Activated CD8-positive, alpha-beta memory T cell treated with anti-CD3 and anti-CD28 coated beads for 4 hours (primary cell): Measurements from ENCODE around the gene B3GAT1.
"Not testable (repeated sequence)": the region's sequence is repeated elsewhere in the genome, so short reads cannot be mapped to it uniquely, and the experiment has no call there.

ENCODE experiments used
- DNase-seq, 2 donors: peaks; one replicate each; pipeline ENCODE4 v3.0.0-alpha.2; 2020; ENCODE audit warnings: low read depth in 2 of 2

The B3GAT1 gene

GRCh38 chr11:134356656-134357544 lies 55.1 kb downstream of the B3GAT1 start:
- no peak for DNase-seq

- DNase-seq: no peak
These were observed 56.4 kb downstream of the B3GAT1 start for GRCh38 chr11:134355656-134356055.

- DNase-seq: no peak
These were observed 56.9 kb downstream of the B3GAT1 start for GRCh38 chr11:134355136-134355535.

- no peak for DNase-seq
These were observed 59.9 kb downstream of the B3GAT1 start for GRCh38 chr11:134352111-134352510.

- no peak for DNase-seq
These were observed 61.7 kb downstream of the B3GAT1 start for GRCh38 chr11:134350381-134350780.

GRCh38 chr11:134349802-134350355 lies 62.2 kb downstream of the B3GAT1 start:
- DNase-seq: no peak

GRCh38 chr11:134349109-134349801 lies 62.8 kb downstream of the B3GAT1 start:
- no peak for DNase-seq

- no peak for DNase-seq
These were observed 64.6 kb downstream of the B3GAT1 start for GRCh38 chr11:134347441-134347840.

GRCh38 chr11:134346976-134347350 lies 65.1 kb downstream of the B3GAT1 start:
- DNase-seq: no peak

- DNase-seq: no peak
These were observed 65.7 kb downstream of the B3GAT1 start for GRCh38 chr11:134346101-134346975.

GRCh38 chr11:134345237-134345550 lies 66.8 kb downstream of the B3GAT1 start:
- DNase-seq: no peak

GRCh38 chr11:134344497-134345236 lies 67.4 kb downstream of the B3GAT1 start:
- not testable (repeated sequence) for DNase-seq

GRCh38 chr11:134343646-134344045 lies 68.4 kb downstream of the B3GAT1 start:
- DNase-seq: no peak

- no peak for DNase-seq
These were observed 69.3 kb downstream of the B3GAT1 start for GRCh38 chr11:134342572-134343340.

GRCh38 chr11:134341805-134342571 lies 70.1 kb downstream of the B3GAT1 start:
- no peak for DNase-seq

- DNase-seq: no peak
These were observed 71.6 kb downstream of the B3GAT1 start for GRCh38 chr11:134340354-134340964.

- DNase-seq: no peak
These were observed 72.3 kb downstream of the B3GAT1 start for GRCh38 chr11:134339756-134340155.

- DNase-seq: no peak
These were observed 73.4 kb downstream of the B3GAT1 start for GRCh38 chr11:134338654-134339053.

- no peak for DNase-seq
These were observed 74.0 kb downstream of the B3GAT1 start for GRCh38 chr11:134338068-134338467.
